ENCODE results near the gene CXADR.

- no peak for TF ChIP-seq CTCF (IDR thresholded peaks at IDR 0.05)
- TF ChIP-seq POLR2A (IDR thresholded peaks at IDR 0.05) = no peak
Observed at GRCh38 chr21:17506951-17507350, 5.9 kb upstream of the CXADR start.

Data from thyroid gland (tissue), 4 donors.